HepG2 (cell line): Measurements from ENCODE around the gene CRADD. TPM values are rescaled to one million over a fixed set of nuclear protein-coding genes. Genes with fewer than 3 reads are reported as not detected.

Experiments used
- ATAC-seq: fragments of 200-7000 bp; cut with Tn5 transposase; 3 replicates; pipeline ENCODE4 v1.9.1; 2020; ENCODE audit warnings: mild to moderate bottlenecking, moderate library complexity
- BruUV-seq: library from RNA; stranded (reverse); fragments of 400-500 nt; replicated peaks from 2 replicates; lab custom pipeline; 2021; lab: Mats Ljungman, UMichigan
- CTCF ChIA-PET: fragments of 300-600 bp; formaldehyde crosslinking; extraction: SDS; loops from one replicate; lab custom pipeline; 2021; ENCODE audit warnings: low total read pairs, inconsistent platforms, low intra/inter-chr PET ratio; lab: Yijun Ruan, JAX
- POLR2A ChIA-PET: fragments of 350-600 bp; sonication (Branson Sonifier 250); formaldehyde crosslinking; loops from one replicate; lab custom pipeline; 2020; ENCODE audit warnings: antibody characterized with exemption, inconsistent platforms; lab: Yijun Ruan, JAX
- DNase-seq: peaks from one replicate; pipeline ENCODE4 v3.0.0-alpha.2; 2015; ENCODE audit warnings: low spot score
- FAIRE-seq: peaks from 3 replicates; lab custom pipeline; 2011; peaks lifted over from hg19 to GRCh38; lab: Jason Lieb, UNC
- H2AFZ ChIP-seq: one replicate; pipeline ENCODE4 v1.6.1; 2011; ENCODE audit warnings: low read length, inconsistent platforms
- H3K27ac ChIP-seq: fragments of 300-600 bp; 3 replicates; pipeline ENCODE4 v1.8.0; 2011; ENCODE audit warnings: mixed run types, mild to moderate bottlenecking, mixed read lengths, low read length, inconsistent platforms; ENCODE audit not compliant: insufficient read depth; ENCODE audit errors: extremely low read length
- H3K27me3 ChIP-seq, 2 experiments: fragments of 200-600 bp in 1 of 2; 2 replicates in 1 of 2; 3 replicates in 1 of 2; pipeline versions ENCODE4 v1.6.0 to v1.8.0; 2011; ENCODE audit warnings: low read length in 2 of 2, mild to moderate bottlenecking in 2 of 2, moderate library complexity in 2 of 2, inconsistent platforms in 1 of 2; ENCODE audit not compliant: insufficient read depth in 2 of 2, control insufficient read depth in 1 of 2
- H3K36me3 ChIP-seq, 2 experiments: fragments of 200-600 bp in 1 of 2; replicated peaks in 1 of 2; 2 replicates in 1 of 2; 3 replicates in 1 of 2; pipeline versions ENCODE4 v1.5.1 to v1.8.0; 2011; ENCODE audit warnings: low read length in 2 of 2, inconsistent platforms in 1 of 2; ENCODE audit not compliant: insufficient read depth in 2 of 2, control insufficient read depth in 1 of 2
- H3K4me1 ChIP-seq: 2 replicates; pipeline ENCODE4 v1.5.1; 2012; ENCODE audit warnings: low read length, inconsistent platforms; ENCODE audit not compliant: insufficient read depth
- H3K4me2 ChIP-seq: 2 replicates; pipeline ENCODE4 v1.6.0; 2011; ENCODE audit warnings: low read depth, low read length, inconsistent platforms
- H3K4me3 ChIP-seq, 3 experiments: fragments of 200-600 bp in 1 of 3; sonication (generic), shearing (Covaris generic) in 1 of 3; replicated peaks in 1 of 3; 2 replicates each; pipeline ENCODE4 v1.5.1; 2011 to 2016; ENCODE audit warnings: low read length in 3 of 3, inconsistent platforms in 2 of 3, low read depth in 2 of 3, mild to moderate bottlenecking in 2 of 3, control low read depth in 1 of 3, mixed read lengths in 1 of 3; ENCODE audit not compliant: insufficient read depth in 1 of 3
- H3K79me2 ChIP-seq: one replicate; pipeline ENCODE4 v1.6.1; 2011; ENCODE audit warnings: low read length, inconsistent platforms; ENCODE audit not compliant: insufficient read depth
- H3K9ac ChIP-seq: 2 replicates; pipeline ENCODE4 v1.6.0; 2011; ENCODE audit warnings: mild to moderate bottlenecking, low read depth, low read length, inconsistent platforms; ENCODE audit not compliant: insufficient read depth
- H3K9me3 ChIP-seq: 2 replicates; pipeline ENCODE4 v1.5.1; 2012; ENCODE audit warnings: mild to moderate bottlenecking, low read length
- H4K20me1 ChIP-seq: 2 replicates; pipeline ENCODE4 v1.6.0; 2011; ENCODE audit warnings: inconsistent platforms, mild to moderate bottlenecking, low read length, moderate library complexity; ENCODE audit not compliant: insufficient read depth
- AHDC1 ChIP-seq: sonication (generic); formaldehyde crosslinking; IDR thresholded peaks from 2 replicates; pipeline ENCODE4 v1.5.1; 2020; ENCODE audit warnings: mild to moderate bottlenecking, missing genetic modification reagents, borderline replicate concordance
- BCLAF1 ChIP-seq: fragments of 450-650 bp; IDR thresholded peaks from 2 replicates; pipeline ENCODE4 v1.6.1; 2017; ENCODE audit warnings: mild to moderate bottlenecking
- CREBL2 ChIP-seq: sonication (generic); formaldehyde crosslinking; IDR thresholded peaks from 2 replicates; pipeline ENCODE4 v1.8.1; 2023; ENCODE audit warnings: missing genetic modification reagents, mild to moderate bottlenecking, borderline replicate concordance
- HNF4A ChIP-seq: sonication (generic); formaldehyde crosslinking; IDR thresholded peaks from 2 replicates; pipeline ENCODE4 v1.4.0; 2020; ENCODE audit warnings: missing genetic modification reagents
- HNRNPL ChIP-seq: fragments of 200-400 bp; formaldehyde crosslinking; IDR thresholded peaks from 2 replicates; pipeline ENCODE4 v1.6.1; 2017; ENCODE audit warnings: mild to moderate bottlenecking, low read depth, low read length
- HOMEZ ChIP-seq: IDR thresholded peaks from 2 replicates; pipeline ENCODE4 v1.6.1; 2016; ENCODE audit warnings: low read depth
- PBX3 ChIP-seq: sonication (generic); formaldehyde crosslinking; IDR thresholded peaks from 2 replicates; pipeline ENCODE4 v1.8.1; 2023; ENCODE audit warnings: missing genetic modification reagents, inconsistent platforms, borderline replicate concordance
- TBP ChIP-seq: sonication (generic); formaldehyde crosslinking; IDR thresholded peaks from 2 replicates; pipeline ENCODE4 v1.5.0; 2020; ENCODE audit warnings: missing genetic modification reagents
- ZMYM4 ChIP-seq: sonication (generic); formaldehyde crosslinking; IDR thresholded peaks from 2 replicates; pipeline ENCODE4 v1.8.1; 2023; ENCODE audit warnings: mild to moderate bottlenecking, missing genetic modification reagents
- ZNF644 ChIP-seq: IDR thresholded peaks from 2 replicates; pipeline ENCODE4 v1.6.1; 2016; ENCODE audit warnings: low read depth
- ZNF879 ChIP-seq: sonication (generic); formaldehyde crosslinking; IDR thresholded peaks from 2 replicates; pipeline ENCODE4 v1.8.1; 2023; ENCODE audit warnings: missing genetic modification reagents
- ZSCAN21 ChIP-seq: sonication (generic); formaldehyde crosslinking; IDR thresholded peaks from 2 replicates; pipeline ENCODE4 v1.8.0; 2022; ENCODE audit warnings: mild to moderate bottlenecking, missing genetic modification reagents, moderate library complexity, borderline replicate concordance
- WGBS: methylation state at CpG from one replicate; pipeline ENCODE4 v1.1.6; 2017; ENCODE audit warnings: low lambda C conversion rate; 5-methylcytosine and 5-hydroxymethylcytosine counted together
- in situ Hi-C: cut with HindIII; loops from 2 replicates; pipeline ENCODE4 v1.10.0; 2017; ENCODE audit warnings: low pct_unique_long_range_greater_than_20kb; ENCODE audit not compliant: extremely low pct_ligation_motif_present
- intact Hi-C: fragments of 100-400 bp; cut with micrococcal nuclease; formaldehyde crosslinking; loops from one replicate; pipeline ENCODE4 v1.10.0; 2022; ENCODE audit not compliant: unreplicated experiment
- polyA plus RNA-seq, 8 experiments: library from polyadenylated mRNA; depleted of rRNA in 3 of 8; stranded (reverse) in 7 of 8; unstranded in 1 of 8; fragments of >200 nt; fragmentation: Illumina TruSeq in 4 of 8; extraction: Trizol in 4 of 8; gene quantifications; 2 replicates each; pipeline versions ENCODE4 v1.2.1 to v1.2.3, GENCODE V29; 2011 to 2016; ENCODE audit warnings: low read depth in 4 of 8, missing spikeins in 1 of 8, mixed read lengths in 1 of 8; ENCODE audit not compliant: insufficient read depth in 1 of 8
- total RNA-seq, 5 experiments: library from RNA; depleted of rRNA; stranded (reverse); fragments of >200 nt; fragmentation: Illumina TruSeq; extraction: Trizol; gene quantifications; 2 replicates each; pipeline ENCODE4 v1.2.3, GENCODE V29; 2016; ENCODE audit warnings: low read depth in 1 of 5

The CRADD gene
- total and polyA plus RNA-seq, 2 of the 13 experiments (the other 11 are each of a cell fraction or from before 2014, with no cell fraction given): 12.4 to 18.8 TPM

GRCh38 chr12:93795352-93795751, 118.2 kb downstream of the CRADD start:
- in situ Hi-C loops: no loop called here
- POLR2A ChIA-PET: no interaction called here
- DNase-seq: no peak
- H3K27me3 ChIP-seq: no peaks in the 10 kb centered on the region
- no peaks in the 10 kb centered on the region for H3K36me3 ChIP-seq
- no peaks in the 10 kb centered on the region for H3K79me2 ChIP-seq
- H3K27ac ChIP-seq: no peak overlapping the region
- no peak overlapping the region for H3K9ac ChIP-seq
- H2AFZ ChIP-seq: no peak overlapping the region
- H3K4me2 ChIP-seq: peak overlapping the region; percentile 23; the same call in 1 of the 2 replicates
- no peak for FAIRE-seq
- H3K4me1 ChIP-seq: peaks cover 14% of the 10 kb centered on the region
- 32% methylated on average over 3 of the region's 3 CpGs for WGBS
- 0 out of 2 replicates have a peak, but pooled peaks have one; percentile 26 for TF ChIP-seq HOMEZ (CRISPR knock-in tag)
- TF ChIP-seq ZSCAN21 (CRISPR knock-in tag): no peak
- TF ChIP-seq ZNF879 (CRISPR knock-in tag): no peak
- TF ChIP-seq ZMYM4: 0 out of 2 replicates have a peak, but pooled peaks have one; percentile 45
- no peak for TF ChIP-seq TBP (CRISPR knock-in tag)
- TF ChIP-seq AHDC1 (CRISPR knock-in tag): 0 out of 2 replicates have a peak, but pooled peaks have one; percentile 16
- TF ChIP-seq HNF4A: peak; percentile 55
- TF ChIP-seq CREBL2 (CRISPR knock-in tag): no peak
- no peak for TF ChIP-seq BCLAF1
- no peak for TF ChIP-seq HNRNPL
- peak; percentile 49; the same call in 1 of the 2 replicates for TF ChIP-seq ZNF644 (CRISPR knock-in tag)
- TF ChIP-seq PBX3 (CRISPR knock-in tag): no peak
- no peaks in the 10 kb centered on the region for H3K9me3 ChIP-seq
- BruUV-seq: no TSS peak
- peak; percentile 65 for ATAC-seq
- intact Hi-C loops: no loop called here
- CTCF ChIA-PET: no interaction called here
- no peaks in the 10 kb centered on the region for H4K20me1 ChIP-seq
- H3K4me3 ChIP-seq: no peak overlapping the region
